Measurements from ENCODE around the gene ICAM4. TPM values are rescaled to one million over a fixed set of nuclear protein-coding genes. Genes with fewer than 3 reads are reported as not detected.

ICAM4 gene
- total RNA-seq, 4 donors from 2014 or later: 1.1 to 2.4 TPM; not detected in 2

GRCh38 chr19:10270616-10271394 is 15.9 kb upstream of the ICAM4 start, which contains the start of gene ICAM1:
ICAM1 (plus strand) TSS chr19:10271120; CDS start chr19:10271160, 40 bp downstream.
- TF ChIP-seq CTCF (IDR thresholded peaks at IDR 0.05; ENCODE audit: low read depth): no peak

- TF ChIP-seq CTCF (IDR thresholded peaks at IDR 0.05; ENCODE audit: low read depth): no peak
Observed at GRCh38 chr19:10271543-10272086, 15.1 kb upstream of the ICAM4 start.

- TF ChIP-seq CTCF (IDR thresholded peaks at IDR 0.05; ENCODE audit: low read depth): no peak
Observed at GRCh38 chr19:10274589-10274988, 12.2 kb upstream of the ICAM4 start.

- no peak for TF ChIP-seq CTCF (IDR thresholded peaks at IDR 0.05; ENCODE audit: low read depth)
Observed at GRCh38 chr19:10277795-10278589, 8.8 kb upstream of the ICAM4 start.

- no peak for TF ChIP-seq CTCF (IDR thresholded peaks at IDR 0.05; ENCODE audit: low read depth)
Observed at GRCh38 chr19:10278935-10279334, 7.8 kb upstream of the ICAM4 start.

GRCh38 chr19:10279737-10280442 is 6.9 kb upstream of the ICAM4 start:
- no peak for TF ChIP-seq CTCF (IDR thresholded peaks at IDR 0.05; ENCODE audit: low read depth)
